CD8-positive, alpha-beta memory T cell (primary cell): ENCODE measurements around the gene APBA2. TPM values are rescaled to one million over a fixed set of nuclear protein-coding genes. Genes with fewer than 3 reads are reported as not detected.

Experiments
- CTCF ChIA-PET: fragments of 350-600 bp; sonication (Branson Sonifier 250); formaldehyde crosslinking; loops from one replicate; lab custom pipeline; 2021; ENCODE audit warnings: antibody characterized with exemption; lab: Charles Lee
- POLR2A ChIA-PET: fragments of 350-600 bp; sonication (Branson Sonifier 250); formaldehyde crosslinking; loops from one replicate; lab custom pipeline; 2021; ENCODE audit warnings: antibody characterized with exemption; lab: Charles Lee
- DNase-seq, 5 donors: peaks; one replicate each; pipeline versions ENCODE4 v3.0.0 to v3.0.0-alpha.2; 2020 to 2022; ENCODE audit warnings: mixed read lengths in 1 of 5
- H3K27ac ChIP-seq: one replicate; pipeline ENCODE4 v1.7.0; 2013; ENCODE audit warnings: low read depth, mild to moderate bottlenecking, low read length, moderate library complexity
- H3K27me3 ChIP-seq: 2 replicates; pipeline ENCODE4 v1.7.0; 2013; ENCODE audit warnings: low read length, mild to moderate bottlenecking; ENCODE audit not compliant: insufficient read depth, poor library complexity, severe bottlenecking
- H3K36me3 ChIP-seq: 2 replicates; pipeline ENCODE4 v1.7.0; 2013; ENCODE audit warnings: mild to moderate bottlenecking, low read length, moderate library complexity; ENCODE audit not compliant: insufficient read depth
- H3K4me1 ChIP-seq: 2 replicates; pipeline ENCODE4 v1.7.0; 2013; ENCODE audit warnings: mild to moderate bottlenecking, low read length, moderate library complexity; ENCODE audit not compliant: insufficient read depth
- H3K4me3 ChIP-seq: 2 replicates; pipeline ENCODE4 v1.7.0; 2013; ENCODE audit warnings: mild to moderate bottlenecking, low read length
- H3K9me3 ChIP-seq: 2 replicates; pipeline ENCODE4 v1.7.0; 2013; ENCODE audit warnings: mild to moderate bottlenecking, low read length
- H3K27ac Mint-ChIP-seq, 8 donors: one replicate each; pipeline ENCODE4 v1.8.0; 2020 to 2021; ENCODE audit warnings: mixed read lengths in 8 of 8, mild to moderate bottlenecking in 6 of 8, inconsistent platforms in 3 of 8, moderate library complexity in 3 of 8
- H3K27me3 Mint-ChIP-seq, 2 donors: one replicate each; pipeline ENCODE4 v1.8.0; 2020 to 2021; ENCODE audit warnings: mixed read lengths in 2 of 2, mild to moderate bottlenecking in 1 of 2, moderate library complexity in 1 of 2
- H3K36me3 Mint-ChIP-seq, 3 donors: one replicate each; pipeline ENCODE4 v1.8.0; 2020 to 2021; ENCODE audit warnings: mixed read lengths in 3 of 3, inconsistent platforms in 1 of 3, mild to moderate bottlenecking in 1 of 3
- H3K4me1 Mint-ChIP-seq, 3 donors: one replicate each; pipeline ENCODE4 v1.8.0; 2020 to 2021; ENCODE audit warnings: mixed read lengths in 3 of 3, inconsistent platforms in 1 of 3, mild to moderate bottlenecking in 1 of 3
- H3K4me3 Mint-ChIP-seq, 7 donors: one replicate each; pipeline ENCODE4 v1.8.0; 2020 to 2021; ENCODE audit warnings: mixed read lengths in 7 of 7, mild to moderate bottlenecking in 6 of 7, moderate library complexity in 4 of 7, inconsistent platforms in 2 of 7
- H3K9me3 Mint-ChIP-seq, 5 donors: one replicate each; pipeline ENCODE4 v1.8.0; 2020 to 2022; ENCODE audit warnings: mixed read lengths in 5 of 5, mild to moderate bottlenecking in 3 of 5, moderate library complexity in 2 of 5, inconsistent platforms in 1 of 5
- polyA plus RNA-seq: library from polyadenylated mRNA; unstranded; fragments of 300-500 nt; fragmentation: Illumina TruSeq; gene quantifications from one replicate; pipeline ENCODE4 v1.2.3, GENCODE V29; 2021
- total RNA-seq, 2 experiments: library from RNA; stranded (reverse); gene quantifications; one replicate each; pipeline ENCODE4 v1.2.3, GENCODE V29; 2021

The APBA2 gene
- total and polyA plus RNA-seq, 3 experiments from 2014 or later: 15.7 to 38.8 (median 18.0) TPM

DNA sequence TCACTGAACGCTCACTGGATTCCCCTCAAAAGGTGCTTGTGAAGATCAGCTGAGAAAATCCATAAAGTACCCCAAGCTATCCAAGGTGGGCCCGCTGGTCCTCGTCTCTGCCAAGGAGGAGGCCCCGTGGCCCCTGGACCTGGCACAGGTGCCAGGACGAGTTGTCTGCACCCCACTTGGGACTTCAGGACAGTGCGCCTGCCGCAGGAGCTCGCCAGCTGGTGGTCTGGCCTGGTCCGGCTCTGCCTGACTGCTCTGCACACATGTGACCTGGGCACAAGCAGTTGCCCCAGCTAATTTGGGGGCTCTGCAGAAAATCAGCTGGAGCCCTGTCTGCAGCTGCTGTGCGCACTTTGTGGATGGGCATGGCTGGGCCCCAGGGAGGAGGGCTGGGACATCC, 224.0 kb downstream of the APBA2 start:
- Histone ChIP-seq H3K4me3 (no peak overlapping the region), H3K36me3 (no peaks in the 10 kb centered on the region), H3K4me1 (no peaks in the 10 kb centered on the region), H3K27me3 (no peaks in the 10 kb centered on the region), H3K9me3 (no peaks in the 10 kb centered on the region), H3K27ac (no peak overlapping the region)
- Mint-ChIP-seq H3K36me3 (peaks cover 0 to 52% (median 2%) of the 10 kb centered on the region in 3 donors), H3K9me3 (no peaks in the 10 kb centered on the region), H3K4me1 (peaks cover 9 to 17% (median 11%) of the 10 kb centered on the region in 3 donors), H3K27ac (no peak overlapping the region), H3K27me3 (peaks cover 0 to 4% of the 10 kb centered on the region in 2 donors), H3K4me3 (no peak overlapping the region)
- ChIA-PET POLR2A (no interaction called here), CTCF (interaction anchor here (1.2 to 1.9 kb wide), 2 partner anchors 10 to 20 kb away, joined by 4 to 7 read pairs; no protein-coding TSS in a partner anchor)
- DNase-seq: no peak

DNA sequence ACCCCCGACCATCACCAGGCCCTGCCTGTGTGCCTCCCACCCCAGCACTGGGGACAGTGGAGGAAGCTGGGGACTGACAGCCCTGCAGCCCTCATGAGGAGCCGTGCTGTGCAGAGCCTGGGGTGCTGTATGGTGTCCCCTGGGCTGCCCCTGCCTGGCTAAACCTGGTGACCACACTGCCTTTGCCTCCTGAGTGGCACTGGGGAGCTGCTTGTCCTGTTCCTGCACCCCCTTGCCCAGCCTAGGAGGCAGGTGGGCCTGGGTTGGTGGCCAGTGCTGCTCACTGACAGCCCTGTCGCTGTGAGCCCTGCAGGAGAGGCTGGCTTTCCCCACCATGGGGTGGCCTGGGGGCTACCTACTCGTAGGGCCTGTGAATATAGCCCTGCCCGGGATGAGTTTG, 224.4 kb downstream of the APBA2 start:
- Histone ChIP-seq H3K27me3 (no peaks in the 10 kb centered on the region), H3K36me3 (no peaks in the 10 kb centered on the region), H3K9me3 (no peaks in the 10 kb centered on the region), H3K4me1 (no peaks in the 10 kb centered on the region), H3K27ac (no peak overlapping the region), H3K4me3 (no peak overlapping the region)
- peaks cover 0 to 48% (median 2%) of the 10 kb centered on the region in 3 donors for H3K36me3 Mint-ChIP-seq
- peaks cover 10 to 19% (median 13%) of the 10 kb centered on the region in 3 donors for H3K4me1 Mint-ChIP-seq
- no peaks in the 10 kb centered on the region for H3K9me3 Mint-ChIP-seq
- H3K27me3 Mint-ChIP-seq: peaks cover 0 to 4% of the 10 kb centered on the region in 2 donors
- ChIA-PET POLR2A (no interaction called here), CTCF (interaction anchor here (1.9 kb wide), 1 partner anchor 20 kb away, joined by 7 read pairs; no protein-coding TSS in a partner anchor)
- DNase-seq: no peak
- H3K4me3 Mint-ChIP-seq: no peak overlapping the region
- H3K27ac Mint-ChIP-seq: no peak overlapping the region

DNA sequence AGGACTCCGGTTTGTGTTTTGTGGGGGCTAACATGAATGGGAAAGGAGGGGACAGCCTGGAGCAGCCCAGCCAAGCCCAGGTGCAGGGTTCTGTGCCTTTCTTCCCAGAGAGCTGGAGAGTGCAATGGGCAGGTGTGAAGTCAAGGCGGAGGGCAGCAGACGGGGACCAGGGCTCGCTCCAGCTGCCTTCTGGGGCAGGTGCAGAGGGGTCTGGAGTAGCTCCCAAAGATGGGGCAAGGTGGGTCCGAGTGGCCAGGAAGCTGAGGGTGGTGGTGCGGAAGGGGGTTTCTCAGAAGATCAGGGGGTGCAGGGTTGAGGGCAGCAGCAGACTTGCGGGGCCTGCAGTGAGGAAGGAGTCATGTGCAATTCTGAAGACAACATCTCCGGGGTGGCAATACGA, 225.0 kb downstream of the APBA2 start:
- Mint-ChIP-seq H3K4me3 (peak overlapping the region in 1 of 7 donors; percentile 19), H3K27me3 (peaks cover 0 to 4% of the 10 kb centered on the region in 2 donors), H3K9me3 (no peaks in the 10 kb centered on the region), H3K27ac (no peak overlapping the region), H3K4me1 (peaks cover 10 to 19% (median 13%) of the 10 kb centered on the region in 3 donors), H3K36me3 (peaks cover 0 to 42% (median 2%) of the 10 kb centered on the region in 3 donors)
- H3K9me3 ChIP-seq: no peaks in the 10 kb centered on the region
- no peak overlapping the region for H3K4me3 ChIP-seq
- H3K27ac ChIP-seq: no peak overlapping the region
- CTCF ChIA-PET: interaction anchor here (1.9 kb wide), 1 partner anchor 21 kb away, joined by 7 read pairs; no protein-coding TSS in a partner anchor
- DNase-seq: no peak
- no peaks in the 10 kb centered on the region for H3K4me1 ChIP-seq
- H3K36me3 ChIP-seq: no peaks in the 10 kb centered on the region
- no peaks in the 10 kb centered on the region for H3K27me3 ChIP-seq
- POLR2A ChIA-PET: no interaction called here

DNA sequence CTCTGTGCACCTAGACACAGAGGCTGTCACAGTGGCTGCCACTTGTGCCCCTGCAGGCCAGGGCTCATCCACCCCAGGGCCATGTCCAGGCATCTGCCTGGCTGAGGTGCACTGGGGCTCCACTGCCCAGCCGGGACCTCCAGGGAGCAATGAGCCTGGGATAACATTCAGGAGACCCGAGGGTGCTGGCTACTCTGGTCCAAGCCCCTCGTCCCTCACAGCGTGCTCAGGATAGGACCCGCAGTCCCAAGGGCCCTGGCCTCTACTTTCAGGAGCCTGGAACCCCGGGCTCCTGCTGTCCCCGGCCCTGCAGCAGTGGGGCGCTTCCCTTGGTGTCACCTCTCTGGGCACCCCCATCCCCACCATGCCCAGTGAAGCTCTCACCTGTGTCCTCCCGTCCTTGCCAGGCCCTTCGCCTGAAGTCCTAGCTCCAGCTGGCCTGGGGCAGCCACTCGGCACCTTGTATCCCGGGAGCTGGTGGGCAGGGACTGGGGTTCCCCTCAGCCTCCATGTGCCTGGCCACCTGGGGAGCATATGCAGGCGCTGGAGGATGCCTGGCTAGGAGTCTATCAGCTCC, 226.0 kb downstream of the APBA2 start:
- Histone ChIP-seq H3K4me3 (no peak overlapping the region), H3K4me1 (no peaks in the 10 kb centered on the region), H3K9me3 (no peaks in the 10 kb centered on the region), H3K27me3 (no peaks in the 10 kb centered on the region), H3K36me3 (no peaks in the 10 kb centered on the region), H3K27ac (no peak overlapping the region)
- DNase-seq: no peak
- ChIA-PET CTCF (interaction anchor here (1.0 kb wide), 1 partner anchor 10 kb away, joined by 3 read pairs; no protein-coding TSS in a partner anchor), POLR2A (interaction anchor here (1.0 kb wide), 1 partner anchor 117 kb away, joined by 3 read pairs; no protein-coding TSS in a partner anchor)
- Mint-ChIP-seq H3K27me3 (peaks cover 0 to 4% of the 10 kb centered on the region in 2 donors), H3K4me1 (peaks cover 10 to 19% (median 13%) of the 10 kb centered on the region in 3 donors), H3K27ac (peak overlapping the region in 1 of 8 donors; percentile 79), H3K36me3 (peaks cover 0 to 35% (median 0%) of the 10 kb centered on the region in 3 donors), H3K9me3 (no peaks in the 10 kb centered on the region), H3K4me3 (peak overlapping the region in 1 of 7 donors; percentile 3)

DNA sequence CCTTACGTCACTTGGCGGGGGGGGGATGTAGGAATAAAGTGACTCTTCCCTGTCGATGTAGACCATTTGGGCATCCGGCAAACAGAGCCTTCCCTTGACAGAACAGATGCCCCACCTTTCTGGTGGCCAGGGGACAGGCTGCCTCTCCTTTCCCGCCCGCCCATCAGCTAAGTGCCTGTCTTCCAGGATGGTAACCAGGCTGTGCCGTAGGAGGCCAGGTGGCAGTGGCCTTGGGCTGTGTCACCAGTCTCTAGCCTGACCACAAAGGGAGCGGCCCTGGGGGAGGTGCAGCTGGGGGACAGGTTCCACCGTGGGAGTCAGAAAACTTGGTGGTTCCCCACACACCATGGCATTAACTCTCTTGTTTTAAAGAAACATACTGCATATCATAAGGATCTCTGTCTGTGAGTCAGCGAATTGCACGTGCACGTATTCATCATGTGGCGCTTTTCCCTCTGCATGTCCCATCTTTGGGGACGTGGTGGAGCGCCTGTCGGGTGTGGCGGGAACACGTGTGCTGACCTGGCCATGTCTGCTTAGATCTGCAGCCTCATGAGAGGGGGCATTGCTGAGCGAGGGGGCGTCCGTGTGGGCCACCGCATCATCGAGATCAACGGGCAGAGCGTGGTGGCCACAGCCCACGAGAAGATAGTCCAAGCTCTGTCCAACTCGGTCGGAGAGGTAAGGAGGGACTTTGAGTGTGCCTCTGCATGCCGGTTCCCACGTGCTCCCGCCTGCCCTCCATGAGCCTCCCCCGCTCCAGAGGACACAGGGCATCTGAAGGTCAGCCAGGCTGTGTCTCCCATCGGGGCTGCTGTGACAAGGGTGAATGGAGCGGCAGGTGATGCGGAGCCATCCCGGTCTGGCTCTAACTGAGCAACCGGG, 227.8 kb downstream of the APBA2 start:
- no peaks in the 10 kb centered on the region for H3K36me3 ChIP-seq
- H3K36me3 Mint-ChIP-seq: peaks cover 0 to 26% (median 0%) of the 10 kb centered on the region in 3 donors
- CTCF ChIA-PET: interaction anchor here (0.9 kb wide), 1 partner anchor 11 kb away, joined by 3 read pairs; no protein-coding TSS in a partner anchor
- peaks cover 0 to 4% of the 10 kb centered on the region in 2 donors for H3K27me3 Mint-ChIP-seq
- no peak overlapping the region for H3K27ac ChIP-seq
- H3K4me3 Mint-ChIP-seq: no peak overlapping the region
- no peak overlapping the region for H3K4me3 ChIP-seq
- no peak for DNase-seq
- POLR2A ChIA-PET: no interaction called here
- no peaks in the 10 kb centered on the region for H3K4me1 ChIP-seq
- H3K4me1 Mint-ChIP-seq: peaks cover 10 to 19% (median 13%) of the 10 kb centered on the region in 3 donors
- H3K27me3 ChIP-seq: no peaks in the 10 kb centered on the region
- H3K27ac Mint-ChIP-seq: peak overlapping the region in 1 of 8 donors; percentile 22
- no peaks in the 10 kb centered on the region for H3K9me3 ChIP-seq
- no peaks in the 10 kb centered on the region for H3K9me3 Mint-ChIP-seq

DNA sequence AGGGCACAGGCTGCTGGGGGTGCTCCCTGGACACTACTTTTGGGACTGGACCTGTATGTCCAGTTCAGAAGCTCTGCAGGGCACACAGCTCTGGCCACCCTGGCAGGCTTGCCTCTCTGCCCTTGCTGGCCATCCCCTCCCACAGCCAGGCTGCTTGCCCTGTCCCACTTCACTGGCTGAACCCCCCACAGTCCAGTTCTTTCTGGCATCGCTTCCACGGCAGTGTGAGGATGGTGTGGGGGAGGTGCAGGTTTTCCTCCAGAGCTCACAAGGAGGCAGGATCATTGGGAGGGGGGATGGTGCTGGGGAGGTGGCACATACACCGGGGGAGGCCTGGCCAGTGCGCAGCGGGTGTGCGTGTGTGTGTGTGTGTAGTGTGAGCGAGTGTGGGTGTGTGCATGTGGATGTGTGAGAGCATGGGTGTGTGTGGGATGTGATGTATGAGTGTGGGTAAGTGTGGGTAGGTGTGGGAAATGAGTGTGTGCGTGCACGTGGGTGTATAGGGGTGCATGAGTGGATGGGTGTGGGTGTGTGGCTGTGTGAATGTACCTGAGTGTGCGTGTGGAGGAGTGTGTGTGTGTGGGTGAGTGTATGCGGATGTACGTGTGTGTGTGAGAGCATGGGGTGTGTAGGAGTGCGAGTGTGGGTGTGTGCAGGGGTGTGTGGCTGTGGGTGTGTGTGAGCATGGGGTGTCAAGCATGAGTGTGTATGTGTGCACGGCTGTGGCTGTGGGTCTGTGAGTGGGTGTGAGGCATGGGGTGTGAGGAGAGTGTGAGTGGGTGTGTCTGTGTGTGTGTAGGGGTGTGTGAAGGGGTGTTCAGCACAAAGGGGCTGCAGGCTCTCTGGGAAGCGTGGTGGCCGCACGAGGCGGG, 228.7 kb downstream of the APBA2 start:
- Histone ChIP-seq H3K27ac (no peak overlapping the region), H3K4me1 (no peaks in the 10 kb centered on the region), H3K9me3 (no peaks in the 10 kb centered on the region), H3K4me3 (no peak overlapping the region), H3K27me3 (no peaks in the 10 kb centered on the region), H3K36me3 (no peaks in the 10 kb centered on the region)
- Mint-ChIP-seq H3K4me1 (peaks cover 10 to 19% (median 13%) of the 10 kb centered on the region in 3 donors), H3K9me3 (no peaks in the 10 kb centered on the region), H3K4me3 (peak overlapping the region in 3 of 7 donors; percentile 20 to 36 (median 20)), H3K36me3 (peaks cover 0 to 17% (median 0%) of the 10 kb centered on the region in 3 donors), H3K27ac (peak overlapping the region in 2 of 8 donors; percentile 48 to 81), H3K27me3 (peaks cover 0 to 4% of the 10 kb centered on the region in 2 donors)
- ChIA-PET CTCF (interaction anchor here (0.9 kb wide), 1 partner anchor 12 kb away, joined by 3 read pairs; no protein-coding TSS in a partner anchor), POLR2A (no interaction called here)
- no peak for DNase-seq
